ENCODE measurements around the gene CFDP1.

DNA sequence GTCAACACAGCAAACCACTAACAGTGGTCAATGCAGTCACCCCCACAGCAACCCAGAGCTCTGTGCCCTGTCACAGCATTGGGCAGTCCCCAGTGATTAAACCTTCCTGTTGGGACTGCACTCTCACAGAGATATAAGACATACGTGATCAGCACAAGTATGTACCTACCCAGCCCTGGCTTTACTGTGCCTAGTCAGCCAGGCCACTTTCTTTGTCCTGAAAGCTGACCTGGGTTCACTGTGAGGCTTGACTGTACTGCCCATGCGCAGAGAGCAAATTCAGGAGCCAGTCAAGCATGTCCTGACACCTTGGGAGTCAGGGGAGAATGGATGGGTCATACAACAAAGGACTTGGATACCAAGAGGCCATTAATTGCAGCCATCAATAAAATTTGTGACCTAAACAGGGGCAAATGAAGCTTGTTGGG is 42.1 kb upstream of the CFDP1 start:
- TF ChIP-seq, protein P1, sequence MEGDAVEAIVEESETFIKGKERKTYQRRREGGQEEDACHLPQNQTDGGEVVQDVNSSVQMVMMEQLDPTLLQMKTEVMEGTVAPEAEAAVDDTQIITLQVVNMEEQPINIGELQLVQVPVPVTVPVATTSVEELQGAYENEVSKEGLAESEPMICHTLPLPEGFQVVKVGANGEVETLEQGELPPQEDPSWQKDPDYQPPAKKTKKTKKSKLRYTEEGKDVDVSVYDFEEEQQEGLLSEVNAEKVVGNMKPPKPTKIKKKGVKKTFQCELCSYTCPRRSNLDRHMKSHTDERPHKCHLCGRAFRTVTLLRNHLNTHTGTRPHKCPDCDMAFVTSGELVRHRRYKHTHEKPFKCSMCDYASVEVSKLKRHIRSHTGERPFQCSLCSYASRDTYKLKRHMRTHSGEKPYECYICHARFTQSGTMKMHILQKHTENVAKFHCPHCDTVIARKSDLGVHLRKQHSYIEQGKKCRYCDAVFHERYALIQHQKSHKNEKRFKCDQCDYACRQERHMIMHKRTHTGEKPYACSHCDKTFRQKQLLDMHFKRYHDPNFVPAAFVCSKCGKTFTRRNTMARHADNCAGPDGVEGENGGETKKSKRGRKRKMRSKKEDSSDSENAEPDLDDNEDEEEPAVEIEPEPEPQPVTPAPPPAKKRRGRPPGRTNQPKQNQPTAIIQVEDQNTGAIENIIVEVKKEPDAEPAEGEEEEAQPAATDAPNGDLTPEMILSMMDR (IDR thresholded peaks at IDR 0.05), result no peak
- TF ChIP-seq EP300 (IDR thresholded peaks at IDR 0.05), result no peak

Measured in upper lobe of left lung (tissue), 4 donors.